ENCODE measurements around the gene TMEM132D.

The TMEM132D gene

GRCh38 chr12:129870136-129870535 is 33.7 kb downstream of the TMEM132D start:
- no peak for DNase-seq (ENCODE audit: low read depth)
- TF ChIP-seq CTCF (IDR thresholded peaks at IDR 0.05; ENCODE audit: low read depth, low read length): no peak

DNA sequence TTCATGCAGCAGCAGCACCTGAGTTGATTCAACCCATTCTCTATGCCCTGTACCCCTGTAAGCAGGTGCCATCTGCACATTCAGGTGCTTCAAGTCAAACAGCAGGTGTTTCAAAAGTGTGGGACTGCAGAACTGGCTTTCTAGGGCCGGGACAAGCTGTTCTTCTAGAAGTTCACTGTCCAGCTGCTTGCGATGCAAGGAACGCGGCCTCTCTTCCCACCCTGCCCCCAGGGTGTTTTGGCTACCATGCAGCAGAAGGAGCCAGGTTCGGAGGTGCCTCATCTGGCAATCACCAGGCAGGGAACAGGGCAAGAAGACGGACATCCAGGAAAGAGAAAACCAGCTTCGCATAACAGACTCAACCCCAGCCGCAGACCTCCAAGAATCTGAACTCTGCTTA is 35.2 kb downstream of the TMEM132D start:
- no peak for DNase-seq (ENCODE audit: low read depth)
- TF ChIP-seq POLR2A (IDR thresholded peaks at IDR 0.05; ENCODE audit: extremely low read depth, insufficient read length): no peak

More at GRCh38 chr12:129870136-129870535, 33.7 kb downstream of the TMEM132D start:
- H3K4me3 ChIP-seq (ENCODE audit: low read depth, low read length): no peak overlapping the region

DNA sequence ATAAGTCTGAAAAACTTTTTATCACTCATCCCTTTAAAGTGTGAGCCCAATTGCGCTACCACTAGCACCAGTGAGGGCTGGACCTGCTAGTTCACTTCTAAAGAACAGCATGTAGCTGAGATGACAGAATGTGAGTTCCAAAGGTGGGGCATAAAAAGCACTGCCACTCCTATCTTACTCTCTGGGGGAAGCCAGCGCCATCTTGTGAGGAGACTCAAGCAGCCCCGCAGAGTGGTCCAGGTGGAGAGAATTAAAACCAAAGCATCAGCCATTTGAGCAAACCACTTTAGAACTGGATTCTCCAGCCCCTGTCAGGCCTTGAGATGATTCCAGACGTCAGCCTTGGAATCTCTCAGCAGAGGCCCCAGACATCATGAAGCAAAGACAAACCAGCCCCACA is 39.9 kb downstream of the TMEM132D start:
- H3K4me3 ChIP-seq (ENCODE audit: low read depth, low read length): no peak overlapping the region
- no peak for DNase-seq (ENCODE audit: low read depth)
- TF ChIP-seq MAX (IDR thresholded peaks at IDR 0.05; ENCODE audit: low read depth, low read length) (no peak), POLR2A (IDR thresholded peaks at IDR 0.05; ENCODE audit: extremely low read depth, insufficient read length) (no peak), CTCF (IDR thresholded peaks at IDR 0.05; ENCODE audit: low read depth, low read length) (no peak), MYC (IDR thresholded peaks at IDR 0.05; ENCODE audit: low read depth, low read length) (no peak)

More for the DNA sequence above, 35.2 kb downstream of the TMEM132D start:
- H3K4me3 ChIP-seq (ENCODE audit: low read depth, low read length): no peak overlapping the region

- DNase-seq (ENCODE audit: low read depth): no peak
- TF ChIP-seq MAX (IDR thresholded peaks at IDR 0.05; ENCODE audit: low read depth, low read length): no peak
- no peak for TF ChIP-seq MYC (IDR thresholded peaks at IDR 0.05; ENCODE audit: low read depth, low read length)
- no peak for TF ChIP-seq CTCF (IDR thresholded peaks at IDR 0.05; ENCODE audit: low read depth, low read length)
- TF ChIP-seq POLR2A (IDR thresholded peaks at IDR 0.05; ENCODE audit: extremely low read depth, insufficient read length): no peak
- no peak overlapping the region for H3K4me3 ChIP-seq (ENCODE audit: low read depth, low read length)
Measured at GRCh38 chr12:129862561-129863175, 41.2 kb downstream of the TMEM132D start.

- no peak for DNase-seq (ENCODE audit: low read depth)
- TF ChIP-seq MYC (IDR thresholded peaks at IDR 0.05; ENCODE audit: low read depth, low read length) (no peak), POLR2A (IDR thresholded peaks at IDR 0.05; ENCODE audit: extremely low read depth, insufficient read length) (no peak), CTCF (IDR thresholded peaks at IDR 0.05; ENCODE audit: low read depth, low read length) (no peak), MAX (IDR thresholded peaks at IDR 0.05; ENCODE audit: low read depth, low read length) (no peak)
- no peak overlapping the region for H3K4me3 ChIP-seq (ENCODE audit: low read depth, low read length)
Measured at GRCh38 chr12:129861951-129862350, 41.9 kb downstream of the TMEM132D start.

GRCh38 chr12:129854591-129854990 is 49.2 kb downstream of the TMEM132D start:
- no peak for DNase-seq (ENCODE audit: low read depth)
- H3K4me3 ChIP-seq (ENCODE audit: low read depth, low read length): no peak overlapping the region
- no peak for TF ChIP-seq CTCF (IDR thresholded peaks at IDR 0.05; ENCODE audit: low read depth, low read length)
- TF ChIP-seq POLR2A (IDR thresholded peaks at IDR 0.05; ENCODE audit: extremely low read depth, insufficient read length): no peak
- TF ChIP-seq MAX (IDR thresholded peaks at IDR 0.05; ENCODE audit: low read depth, low read length): no peak
- TF ChIP-seq MYC (IDR thresholded peaks at IDR 0.05; ENCODE audit: low read depth, low read length): no peak
